Subcutaneous adipose tissue (tissue), 4 donors: ENCODE measurements around the gene SLC16A10. TPM values are rescaled to one million over a fixed set of nuclear protein-coding genes. Genes with fewer than 3 reads are reported as not detected.

ENCODE experiments used
- total RNA-seq, 4 donors: library from RNA; depleted of rRNA; stranded (reverse); fragments of >200 nt; gene quantifications; one replicate each; pipeline ENCODE4 v1.1.0, GENCODE V29; 2016
- TF ChIP-seq, protein P1 (sequence below): fragments of 450-650 bp; IDR thresholded peaks from one replicate; pipeline ENCODE4 v1.5.1; 2016; ENCODE audit warnings: low read depth, mild to moderate bottlenecking, control low read depth, antibody characterized with exemption, moderate library complexity

The SLC16A10 gene
- total RNA-seq, 4 donors from 2014 or later, result 2.9 to 54.6 (median 5.8) TPM

DNA sequence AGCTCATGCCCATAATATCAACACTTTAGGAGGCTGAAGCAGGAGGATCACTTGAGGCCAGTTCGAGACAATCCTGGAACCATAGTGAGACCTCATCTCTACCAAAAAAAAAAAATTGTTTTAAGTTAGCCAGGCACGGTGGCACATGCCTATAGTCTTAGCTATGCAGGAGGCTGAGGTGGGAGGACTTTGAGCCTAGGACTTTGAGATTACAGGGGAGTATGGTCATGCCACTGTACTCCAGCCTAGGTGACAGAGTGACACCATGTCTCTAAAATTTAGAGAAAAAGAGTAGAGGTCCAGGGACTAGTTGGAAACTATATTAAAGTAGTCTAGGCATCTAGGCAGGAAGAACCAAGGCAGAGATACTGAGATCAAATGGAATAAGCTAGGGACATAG, 121.6 kb downstream of the SLC16A10 start:
- TF ChIP-seq, protein P1, sequence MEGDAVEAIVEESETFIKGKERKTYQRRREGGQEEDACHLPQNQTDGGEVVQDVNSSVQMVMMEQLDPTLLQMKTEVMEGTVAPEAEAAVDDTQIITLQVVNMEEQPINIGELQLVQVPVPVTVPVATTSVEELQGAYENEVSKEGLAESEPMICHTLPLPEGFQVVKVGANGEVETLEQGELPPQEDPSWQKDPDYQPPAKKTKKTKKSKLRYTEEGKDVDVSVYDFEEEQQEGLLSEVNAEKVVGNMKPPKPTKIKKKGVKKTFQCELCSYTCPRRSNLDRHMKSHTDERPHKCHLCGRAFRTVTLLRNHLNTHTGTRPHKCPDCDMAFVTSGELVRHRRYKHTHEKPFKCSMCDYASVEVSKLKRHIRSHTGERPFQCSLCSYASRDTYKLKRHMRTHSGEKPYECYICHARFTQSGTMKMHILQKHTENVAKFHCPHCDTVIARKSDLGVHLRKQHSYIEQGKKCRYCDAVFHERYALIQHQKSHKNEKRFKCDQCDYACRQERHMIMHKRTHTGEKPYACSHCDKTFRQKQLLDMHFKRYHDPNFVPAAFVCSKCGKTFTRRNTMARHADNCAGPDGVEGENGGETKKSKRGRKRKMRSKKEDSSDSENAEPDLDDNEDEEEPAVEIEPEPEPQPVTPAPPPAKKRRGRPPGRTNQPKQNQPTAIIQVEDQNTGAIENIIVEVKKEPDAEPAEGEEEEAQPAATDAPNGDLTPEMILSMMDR, result no peak

DNA sequence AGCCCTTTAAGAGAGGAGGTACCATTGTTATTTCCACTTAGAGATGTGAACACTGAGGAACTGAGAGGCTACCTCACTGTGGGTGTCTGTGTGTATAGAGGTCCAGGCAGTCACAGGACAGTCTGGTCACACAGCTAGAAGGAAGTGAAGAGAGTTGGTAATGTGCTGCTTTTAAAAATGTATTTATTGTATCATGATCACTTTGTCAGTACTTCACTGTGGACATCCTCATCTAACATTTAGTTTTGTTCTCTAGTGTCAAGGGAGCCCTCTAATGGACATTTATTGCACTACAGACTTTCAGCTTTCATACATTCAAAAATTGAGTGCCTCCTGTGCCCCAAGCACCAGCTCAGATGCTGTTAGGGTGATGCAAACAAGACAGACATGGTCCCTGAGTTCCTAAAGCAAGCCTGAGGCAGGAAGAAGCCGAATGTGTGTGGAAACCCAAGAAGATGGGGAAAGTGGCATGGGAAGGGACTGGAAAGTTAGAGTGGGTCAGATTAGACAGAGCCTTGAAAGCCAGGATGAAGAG, 123.0 kb downstream of the SLC16A10 start:
- TF ChIP-seq, protein P1, result no peak

DNA sequence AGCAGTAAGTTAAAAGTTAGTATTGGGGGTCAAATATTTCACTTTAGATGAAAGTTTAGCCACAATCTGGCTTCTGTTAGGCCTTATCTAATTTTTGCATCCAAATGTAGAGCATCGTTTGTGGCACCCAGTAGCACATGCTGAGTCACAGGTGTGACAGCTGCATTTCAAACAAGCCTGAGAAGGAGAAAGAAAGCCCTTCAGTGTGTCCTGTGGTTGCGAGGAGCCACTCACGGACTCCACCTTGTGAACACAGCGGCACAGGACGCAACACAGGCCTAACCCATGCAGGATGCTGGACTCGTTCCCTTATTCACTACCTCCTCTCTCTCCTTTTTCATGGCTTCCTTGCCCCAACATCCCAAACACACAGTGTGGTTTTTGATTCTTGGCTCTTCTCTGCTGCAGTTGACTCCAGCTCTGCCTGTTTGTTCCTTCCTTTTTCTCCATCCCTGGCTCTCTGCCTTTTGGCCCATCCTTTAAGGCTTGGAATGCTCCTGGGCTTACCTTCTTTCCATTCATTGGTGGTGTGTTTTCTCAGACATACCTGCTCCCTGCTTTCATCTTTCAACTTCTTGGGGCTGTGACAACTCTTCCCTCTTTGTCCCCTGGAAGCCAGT, 124.2 kb downstream of the SLC16A10 start:
- TF ChIP-seq, protein P1, result no peak

DNA sequence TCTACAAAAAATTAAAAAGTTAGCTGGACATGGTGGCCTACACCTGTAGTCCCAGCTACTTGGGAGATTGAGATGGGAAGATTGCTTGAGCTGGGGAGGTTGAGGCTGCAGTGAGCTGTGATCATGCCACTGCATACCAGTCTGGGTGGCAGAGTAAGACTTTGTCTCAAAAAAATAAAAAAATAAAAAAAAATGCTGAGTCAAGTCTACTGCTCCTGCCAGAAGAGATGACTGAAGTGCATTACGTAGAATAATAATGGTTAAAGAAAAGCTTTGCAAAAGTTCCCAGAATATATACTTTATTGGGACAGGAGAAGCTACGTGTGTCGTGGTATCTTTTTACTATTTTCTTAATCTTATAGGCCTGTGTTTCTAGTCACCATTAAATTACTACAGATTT, 125.3 kb downstream of the SLC16A10 start:
- TF ChIP-seq, protein P1, result no peak

DNA sequence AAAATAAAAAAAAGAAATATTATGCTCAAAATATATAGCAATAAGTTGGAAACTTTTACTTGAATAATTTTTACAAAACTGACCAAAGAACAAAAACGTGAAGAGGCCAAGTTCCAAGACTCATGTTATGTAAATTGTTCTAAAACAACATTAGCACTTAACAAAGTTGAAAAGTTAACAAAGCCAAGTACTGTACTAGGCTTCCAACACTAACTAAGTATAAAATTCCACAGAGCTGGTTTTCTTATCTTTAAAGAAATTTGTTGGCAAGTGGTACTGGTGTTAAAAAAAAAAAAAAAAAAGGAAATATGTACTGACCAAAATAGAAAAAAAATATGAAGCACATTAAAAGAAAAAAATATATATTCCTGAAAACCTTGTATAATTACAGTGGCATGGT, 127.8 kb downstream of the SLC16A10 start:
- TF ChIP-seq, protein P1, result no peak

DNA sequence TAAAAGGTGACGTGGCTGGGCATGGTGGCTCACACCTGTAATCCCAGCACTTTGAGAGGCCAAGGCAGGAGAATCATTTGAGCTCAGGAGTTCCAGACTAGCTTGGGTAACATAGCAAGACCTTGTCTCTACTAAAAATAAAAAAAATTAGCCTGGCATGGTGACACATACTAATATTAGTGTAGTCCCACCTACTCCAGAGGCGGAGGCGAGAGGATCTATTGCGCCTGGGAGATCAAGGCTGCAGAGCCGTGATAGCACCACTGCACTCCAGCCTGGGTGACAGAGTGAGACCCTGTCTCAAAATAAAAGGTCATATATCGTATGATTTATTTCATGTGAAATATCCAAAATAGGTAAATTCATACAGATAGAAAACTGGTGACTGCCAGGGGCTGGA, 132.5 kb downstream of the SLC16A10 start:
- TF ChIP-seq, protein P1, result no peak

DNA sequence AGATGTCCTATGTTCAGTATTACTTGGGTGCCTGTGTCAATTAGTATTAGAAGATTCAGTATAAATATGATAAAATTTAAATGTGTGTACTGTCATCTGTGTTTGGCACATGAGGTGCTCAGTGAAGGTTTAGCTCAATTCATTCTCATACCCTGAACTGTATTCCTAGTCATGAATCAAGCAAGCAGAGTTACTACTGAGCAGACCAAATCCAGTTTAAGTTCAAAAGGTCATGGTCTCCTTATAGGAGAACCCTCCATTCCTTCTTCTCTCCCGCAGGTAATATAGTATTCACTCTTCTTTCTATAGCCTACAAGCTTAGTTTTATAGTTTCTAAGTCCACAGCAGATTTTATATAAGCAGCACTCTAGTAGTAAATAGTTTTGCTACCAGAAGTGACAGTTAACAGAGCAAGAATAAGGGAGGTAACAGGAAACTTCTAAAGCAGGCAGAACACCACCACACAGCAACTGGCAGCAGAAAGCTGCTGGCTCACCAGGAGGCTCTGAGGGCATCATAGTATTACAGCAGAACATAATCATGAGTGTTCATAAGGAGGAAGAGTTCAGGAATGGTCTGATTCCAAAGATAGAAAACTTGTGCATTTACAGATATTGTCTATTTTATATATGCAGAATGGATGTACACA, 133.2 kb downstream of the SLC16A10 start:
- TF ChIP-seq, protein P1, result no peak
